ENCODE results near the gene SOWAHA.

DNA sequence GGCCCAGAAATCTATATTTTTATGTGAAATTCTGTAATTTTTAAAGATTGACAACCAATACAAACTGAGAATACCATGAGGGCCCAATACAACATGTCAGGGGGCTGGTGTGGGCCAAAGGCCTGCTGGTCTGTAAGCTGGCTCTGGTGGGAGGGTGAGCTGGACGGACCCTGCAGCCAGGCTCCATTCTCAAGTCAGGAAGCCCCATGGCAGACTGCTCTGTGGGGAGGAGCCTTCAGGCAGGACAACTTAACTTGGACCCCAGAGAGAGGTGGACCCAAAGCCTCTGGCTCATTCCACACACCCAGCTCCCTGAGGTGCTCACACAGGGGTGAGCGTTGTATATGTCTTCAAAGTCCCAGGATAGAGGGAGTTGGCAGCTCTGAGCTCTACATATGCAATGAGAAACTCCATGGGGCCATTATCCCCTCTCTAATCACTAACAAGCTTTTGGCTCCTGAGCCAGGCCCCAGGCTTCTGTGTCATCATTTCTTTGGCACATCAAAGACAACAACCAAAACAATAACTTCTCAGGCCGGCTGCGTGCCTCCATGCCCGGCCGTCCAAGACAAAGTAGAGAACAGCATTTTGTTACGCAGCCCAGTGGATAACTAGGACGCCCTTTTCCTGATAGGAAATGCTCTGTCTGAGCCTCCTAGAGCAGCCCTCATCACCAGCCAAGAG lies 42.5 kb upstream of the SOWAHA start:
- TF ChIP-seq ELF4 (IDR thresholded peaks at IDR 0.05) (no peak), PKNOX1 (IDR thresholded peaks at IDR 0.05) (no peak), FOXM1 (IDR thresholded peaks at IDR 0.05; ENCODE audit: borderline replicate concordance) (no peak), TARDBP (IDR thresholded peaks at IDR 0.05) (no peak), SP1 (IDR thresholded peaks at IDR 0.05) (no peak), NFRKB (IDR thresholded peaks at IDR 0.05) (no peak)
